ENCODE measurements around the gene PXT1.

Gene PXT1

DNA sequence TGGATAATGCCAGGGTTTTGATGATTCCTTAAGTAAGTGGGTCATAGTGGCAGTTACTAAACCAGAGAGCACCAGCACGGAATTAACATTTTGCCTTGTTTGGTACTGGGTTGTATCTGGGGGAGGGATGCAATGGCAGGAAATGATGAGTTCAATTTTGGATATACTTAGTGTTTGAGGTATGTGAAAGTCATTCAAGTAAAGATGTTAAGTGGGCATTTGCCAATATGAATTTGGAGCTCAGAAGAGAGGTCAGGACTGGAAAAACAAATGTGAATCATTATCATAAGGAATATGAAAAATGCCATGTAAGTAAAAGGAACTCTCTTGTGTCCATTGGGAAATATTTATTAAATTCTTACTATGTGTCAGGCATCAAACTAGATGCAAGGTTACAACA lies 6.2 kb downstream of the PXT1 start:
- Histone ChIP-seq H3K79me2 (ENCODE audit: insufficient read depth, low read depth) (no peaks in the 10 kb centered on the region), H3K27me3 (ENCODE audit: insufficient read depth, low read depth) (no peaks in the 10 kb centered on the region), H3K27ac (no peak overlapping the region), H3K4me3 (IDR thresholded peaks at IDR 0.05; ENCODE audit: insufficient read depth, low read depth, low read length) (no peak overlapping the region), H3K4me2 (no peak overlapping the region), H3K9ac (no peak overlapping the region), H3K36me3 (ENCODE audit: insufficient read depth) (no peaks in the 10 kb centered on the region), H4K20me1 (ENCODE audit: insufficient read depth) (no peaks in the 10 kb centered on the region), H2AFZ (ENCODE audit: low read depth) (no peak overlapping the region), H3K4me1 (ENCODE audit: low read depth, poor library complexity, severe bottlenecking) (peaks cover 28% of the 10 kb centered on the region)
- TF ChIP-seq, protein P1, sequence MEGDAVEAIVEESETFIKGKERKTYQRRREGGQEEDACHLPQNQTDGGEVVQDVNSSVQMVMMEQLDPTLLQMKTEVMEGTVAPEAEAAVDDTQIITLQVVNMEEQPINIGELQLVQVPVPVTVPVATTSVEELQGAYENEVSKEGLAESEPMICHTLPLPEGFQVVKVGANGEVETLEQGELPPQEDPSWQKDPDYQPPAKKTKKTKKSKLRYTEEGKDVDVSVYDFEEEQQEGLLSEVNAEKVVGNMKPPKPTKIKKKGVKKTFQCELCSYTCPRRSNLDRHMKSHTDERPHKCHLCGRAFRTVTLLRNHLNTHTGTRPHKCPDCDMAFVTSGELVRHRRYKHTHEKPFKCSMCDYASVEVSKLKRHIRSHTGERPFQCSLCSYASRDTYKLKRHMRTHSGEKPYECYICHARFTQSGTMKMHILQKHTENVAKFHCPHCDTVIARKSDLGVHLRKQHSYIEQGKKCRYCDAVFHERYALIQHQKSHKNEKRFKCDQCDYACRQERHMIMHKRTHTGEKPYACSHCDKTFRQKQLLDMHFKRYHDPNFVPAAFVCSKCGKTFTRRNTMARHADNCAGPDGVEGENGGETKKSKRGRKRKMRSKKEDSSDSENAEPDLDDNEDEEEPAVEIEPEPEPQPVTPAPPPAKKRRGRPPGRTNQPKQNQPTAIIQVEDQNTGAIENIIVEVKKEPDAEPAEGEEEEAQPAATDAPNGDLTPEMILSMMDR (conservative IDR thresholded peaks at IDR 0.05; ENCODE audit: low read depth, low read length), result no peak

DNA sequence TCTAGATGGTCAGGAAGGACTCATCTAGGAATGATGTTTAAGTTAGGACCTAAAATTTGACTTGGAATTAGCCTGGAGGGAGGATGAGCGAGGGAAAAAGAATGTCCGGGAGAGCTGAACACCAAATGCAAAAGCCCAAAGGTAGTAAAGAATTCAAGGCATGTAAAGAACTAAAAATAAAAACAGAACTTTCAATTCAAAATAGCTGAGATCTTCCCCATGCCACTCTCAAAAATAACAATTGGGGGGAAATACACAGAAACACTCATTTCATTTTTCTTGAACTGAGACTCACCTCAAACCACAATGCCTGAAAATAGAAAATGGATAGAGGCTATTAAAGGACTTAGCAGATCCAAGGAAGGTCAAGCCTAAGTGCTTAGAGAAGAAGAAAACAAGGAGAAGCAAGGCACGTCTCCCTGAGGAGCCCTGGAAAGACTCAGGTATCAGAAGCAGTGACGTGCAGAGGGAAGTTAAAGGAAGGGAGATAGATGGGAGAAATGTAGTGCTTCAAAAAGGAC lies 10.4 kb downstream of the PXT1 start:
- no peaks in the 10 kb centered on the region for H4K20me1 ChIP-seq (ENCODE audit: insufficient read depth)
- no peak overlapping the region for H3K9ac ChIP-seq
- no peaks in the 10 kb centered on the region for H3K79me2 ChIP-seq (ENCODE audit: insufficient read depth, low read depth)
- H3K4me3 ChIP-seq (IDR thresholded peaks at IDR 0.05; ENCODE audit: insufficient read depth, low read depth, low read length), result no peak overlapping the region
- H3K4me2 ChIP-seq, result peak overlapping the region; percentile 41; the same call in 1 of the 2 replicates
- no peaks in the 10 kb centered on the region for H3K36me3 ChIP-seq (ENCODE audit: insufficient read depth)
- no peaks in the 10 kb centered on the region for H3K27me3 ChIP-seq (ENCODE audit: insufficient read depth, low read depth)
- peaks cover 19% of the 10 kb centered on the region for H3K4me1 ChIP-seq (ENCODE audit: low read depth, poor library complexity, severe bottlenecking)
- no peak overlapping the region for H3K27ac ChIP-seq
- TF ChIP-seq, protein P1 (conservative IDR thresholded peaks at IDR 0.05; ENCODE audit: low read depth, low read length), result no peak
- H2AFZ ChIP-seq (ENCODE audit: low read depth), result peak overlapping the region; percentile 30; the same call in 1 of the 2 replicates

DNA sequence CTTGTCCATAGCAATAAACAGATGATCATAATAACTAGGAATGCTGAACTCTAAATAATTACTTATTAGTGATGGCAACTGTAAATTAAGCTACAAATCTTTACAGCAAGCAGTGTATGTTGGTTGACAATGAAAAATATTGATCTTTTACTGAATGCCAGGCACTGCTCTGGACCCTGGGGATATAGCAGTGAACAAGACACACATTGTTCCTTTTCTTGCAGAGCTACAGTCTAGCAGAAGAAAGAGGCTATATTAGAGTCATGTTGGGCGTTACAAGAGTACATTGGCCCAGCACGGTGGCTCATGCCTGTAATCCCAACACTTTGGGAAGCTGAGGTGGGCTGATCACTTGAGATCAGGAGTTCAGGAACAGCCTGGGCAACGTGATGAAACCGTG lies 11.5 kb downstream of the PXT1 start:
- Histone ChIP-seq H3K4me2 (no peak overlapping the region), H3K4me3 (IDR thresholded peaks at IDR 0.05; ENCODE audit: insufficient read depth, low read depth, low read length) (no peak overlapping the region), H3K27ac (no peak overlapping the region), H3K4me1 (ENCODE audit: low read depth, poor library complexity, severe bottlenecking) (peaks cover 19% of the 10 kb centered on the region), H3K36me3 (ENCODE audit: insufficient read depth) (no peaks in the 10 kb centered on the region), H3K27me3 (ENCODE audit: insufficient read depth, low read depth) (no peaks in the 10 kb centered on the region), H3K9ac (no peak overlapping the region), H4K20me1 (ENCODE audit: insufficient read depth) (no peaks in the 10 kb centered on the region), H2AFZ (ENCODE audit: low read depth) (no peak overlapping the region), H3K79me2 (ENCODE audit: insufficient read depth, low read depth) (no peaks in the 10 kb centered on the region)
- TF ChIP-seq, protein P1 (conservative IDR thresholded peaks at IDR 0.05; ENCODE audit: low read depth, low read length), result no peak

DNA sequence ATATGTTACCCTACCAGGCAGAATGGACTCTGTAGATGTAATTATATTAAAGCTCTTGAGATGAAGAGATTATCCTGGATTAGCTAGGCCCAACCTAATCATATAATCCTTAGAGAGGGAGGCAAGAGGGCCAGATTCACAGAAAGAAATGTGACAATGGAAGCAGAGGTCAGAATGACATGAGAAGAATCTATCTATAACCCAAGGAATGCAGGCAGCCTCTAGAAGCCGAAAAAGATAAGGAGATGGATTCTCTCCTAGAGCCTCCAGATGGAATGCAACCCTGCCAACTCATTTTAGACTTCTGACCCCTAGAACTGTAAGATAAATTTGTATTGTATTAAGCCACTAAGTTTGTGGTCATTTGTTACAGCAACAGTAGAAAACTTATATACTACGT lies 12.3 kb downstream of the PXT1 start:
- H3K4me3 ChIP-seq (IDR thresholded peaks at IDR 0.05; ENCODE audit: insufficient read depth, low read depth, low read length), result no peak overlapping the region
- H3K79me2 ChIP-seq (ENCODE audit: insufficient read depth, low read depth), result no peaks in the 10 kb centered on the region
- no peaks in the 10 kb centered on the region for H3K36me3 ChIP-seq (ENCODE audit: insufficient read depth)
- TF ChIP-seq, protein P1 (conservative IDR thresholded peaks at IDR 0.05; ENCODE audit: low read depth, low read length), result no peak
- H4K20me1 ChIP-seq (ENCODE audit: insufficient read depth), result no peaks in the 10 kb centered on the region
- H3K4me1 ChIP-seq (ENCODE audit: low read depth, poor library complexity, severe bottlenecking), result peaks cover 19% of the 10 kb centered on the region
- no peak overlapping the region for H3K27ac ChIP-seq
- H3K27me3 ChIP-seq (ENCODE audit: insufficient read depth, low read depth), result no peaks in the 10 kb centered on the region
- no peak overlapping the region for H3K9ac ChIP-seq
- no peak overlapping the region for H3K4me2 ChIP-seq
- H2AFZ ChIP-seq (ENCODE audit: low read depth), result no peak overlapping the region

Data from KMS-11 (cell line).